Panc1 (cell line): Measurements from ENCODE around the gene SNX13.

Experiments
- CTCF ChIP-seq: fragments of 450-650 bp; IDR thresholded peaks from 2 replicates; pipeline ENCODE4 v1.5.1; 2017; ENCODE audit warnings: mild to moderate bottlenecking
- POLR2AphosphoS5 ChIP-seq: IDR thresholded peaks from 2 replicates; pipeline ENCODE4 v1.6.1; 2012; ENCODE audit warnings: mild to moderate bottlenecking, low read depth, low read length, moderate library complexity

- TF ChIP-seq POLR2AphosphoS5 (no peak), CTCF (no peak)
Observed at GRCh38 chr7:17770710-17771375, 169.5 kb downstream of the SNX13 start.
